ENCODE measurements around the gene RNF144A.

GRCh38 chr2:6993936-6994335 is 76.7 kb downstream of the RNF144A start:
- TF ChIP-seq POLR2AphosphoS5 (IDR thresholded peaks at IDR 0.05; ENCODE audit: low read depth, low read length) (no peak), REST (IDR thresholded peaks at IDR 0.05; ENCODE audit: insufficient read depth in 1 of 2, low read depth in 2 of 2, low read length in 2 of 2) (no peak)
